Astrocyte (in vitro differentiated cells and primary cell): ENCODE data around the gene CIB4. TPM values are rescaled to one million over a fixed set of nuclear protein-coding genes. Genes with fewer than 3 reads are reported as not detected.

ENCODE experiments used
- DNase-seq: peaks from one replicate; pipeline ENCODE4 v3.0.0-alpha.2; 2010; ENCODE audit warnings: low read depth
- FAIRE-seq: peaks from 2 replicates; lab custom pipeline; 2011; peaks lifted over from hg19 to GRCh38; lab: Jason Lieb, UNC
- H2AFZ ChIP-seq: 2 replicates; pipeline ENCODE4 v1.6.0; 2012; ENCODE audit warnings: low read depth, low read length, inconsistent platforms
- H3K27ac ChIP-seq: 2 replicates; pipeline ENCODE4 v1.5.1; 2011; ENCODE audit warnings: low read depth, low read length, inconsistent platforms
- H3K27me3 ChIP-seq: 2 replicates; pipeline ENCODE4 v1.6.0; 2011; ENCODE audit warnings: low read length, inconsistent platforms; ENCODE audit not compliant: insufficient read depth
- H3K36me3 ChIP-seq: 2 replicates; pipeline ENCODE4 v1.5.1; 2011; ENCODE audit warnings: low read length, inconsistent platforms; ENCODE audit not compliant: insufficient read depth
- H3K4me1 ChIP-seq: 2 replicates; pipeline ENCODE4 v1.5.1; 2011; ENCODE audit warnings: low read length, inconsistent platforms; ENCODE audit not compliant: insufficient read depth
- H3K4me2 ChIP-seq: 2 replicates; pipeline ENCODE4 v1.6.0; 2012; ENCODE audit warnings: low read length, inconsistent platforms
- H3K4me3 ChIP-seq: 2 replicates; pipeline ENCODE4 v1.5.1; 2011; ENCODE audit warnings: low read depth, mild to moderate bottlenecking, low read length, inconsistent platforms; ENCODE audit not compliant: insufficient read depth
- H3K79me2 ChIP-seq: 2 replicates; pipeline ENCODE4 v1.6.0; 2012; ENCODE audit warnings: mild to moderate bottlenecking, low read length, inconsistent platforms; ENCODE audit not compliant: insufficient read depth
- H3K9ac ChIP-seq: 2 replicates; pipeline ENCODE4 v1.6.0; 2012; ENCODE audit warnings: mild to moderate bottlenecking, low read length, inconsistent platforms
- H3K9me3 ChIP-seq: 2 replicates; pipeline ENCODE4 v1.5.1; 2012; ENCODE audit warnings: low read depth, mild to moderate bottlenecking, low read length, inconsistent platforms; ENCODE audit not compliant: insufficient read depth
- H4K20me1 ChIP-seq: 2 replicates; pipeline ENCODE4 v1.6.0; 2012; ENCODE audit warnings: low read length, inconsistent platforms; ENCODE audit not compliant: insufficient read depth
- H3K27ac Mint-ChIP-seq: one replicate; pipeline ENCODE4 v1.8.0; 2021; ENCODE audit warnings: mild to moderate bottlenecking, mixed read lengths; ENCODE audit not compliant: unreplicated experiment
- H3K27me3 Mint-ChIP-seq: one replicate; pipeline ENCODE4 v1.8.0; 2021; ENCODE audit warnings: low read depth, mixed read lengths; ENCODE audit not compliant: unreplicated experiment
- H3K36me3 Mint-ChIP-seq: one replicate; pipeline ENCODE4 v1.8.0; 2021; ENCODE audit warnings: low read depth, mixed read lengths; ENCODE audit not compliant: unreplicated experiment
- H3K4me1 Mint-ChIP-seq: one replicate; pipeline ENCODE4 v1.8.0; 2021; ENCODE audit warnings: low read depth, mixed read lengths; ENCODE audit not compliant: unreplicated experiment
- H3K4me3 Mint-ChIP-seq: one replicate; pipeline ENCODE4 v1.8.0; 2021; ENCODE audit warnings: mild to moderate bottlenecking, moderate library complexity, mixed read lengths; ENCODE audit not compliant: unreplicated experiment
- H3K9me3 Mint-ChIP-seq: one replicate; pipeline ENCODE4 v1.8.0; 2021; ENCODE audit warnings: mild to moderate bottlenecking, mixed read lengths; ENCODE audit not compliant: unreplicated experiment
- CTCF ChIP-seq: IDR thresholded peaks from 2 replicates; pipeline ENCODE4 v1.5.1; 2011; ENCODE audit warnings: low read depth, mild to moderate bottlenecking, inconsistent platforms, low read length, moderate library complexity; ENCODE audit not compliant: insufficient read depth
- EZH2 ChIP-seq: IDR thresholded peaks from 2 replicates; pipeline ENCODE4 v1.6.1; 2012; ENCODE audit warnings: mild to moderate bottlenecking, low read length, inconsistent platforms; ENCODE audit not compliant: insufficient read depth
- total RNA-seq: library from RNA; stranded (reverse); gene quantifications from 2 replicates; pipeline ENCODE4 v1.2.1, GENCODE V29; 2021

CIB4 gene
- total RNA-seq, 1 donor from 2014 or later, result not detected

- H3K36me3 ChIP-seq, result no peaks in the 10 kb centered on the region
- no peaks in the 10 kb centered on the region for H3K27me3 ChIP-seq
- no peak overlapping the region for H3K4me3 ChIP-seq
- no peak overlapping the region for H3K9ac ChIP-seq
- Mint-ChIP-seq H3K36me3 (no peaks in the 10 kb centered on the region), H3K4me3 (no peak overlapping the region), H3K4me1 (peaks cover 15% of the 10 kb centered on the region), H3K9me3 (no peaks in the 10 kb centered on the region), H3K27me3 (peaks cover 25% of the 10 kb centered on the region), H3K27ac (no peak overlapping the region)
- H3K9me3 ChIP-seq, result no peaks in the 10 kb centered on the region
- H3K4me2 ChIP-seq, result no peak overlapping the region
- H2AFZ ChIP-seq, result no peak overlapping the region
- no peaks in the 10 kb centered on the region for H3K79me2 ChIP-seq
- H3K4me1 ChIP-seq, result peaks cover 15% of the 10 kb centered on the region
- H3K27ac ChIP-seq, result no peak overlapping the region
- DNase-seq (no peak), FAIRE-seq (no peak)
- H4K20me1 ChIP-seq, result no peaks in the 10 kb centered on the region
- TF ChIP-seq CTCF (no peak), EZH2 (no peak)
Observed at GRCh38 chr2:26533661-26534060, 107.5 kb downstream of the CIB4 start.

DNA sequence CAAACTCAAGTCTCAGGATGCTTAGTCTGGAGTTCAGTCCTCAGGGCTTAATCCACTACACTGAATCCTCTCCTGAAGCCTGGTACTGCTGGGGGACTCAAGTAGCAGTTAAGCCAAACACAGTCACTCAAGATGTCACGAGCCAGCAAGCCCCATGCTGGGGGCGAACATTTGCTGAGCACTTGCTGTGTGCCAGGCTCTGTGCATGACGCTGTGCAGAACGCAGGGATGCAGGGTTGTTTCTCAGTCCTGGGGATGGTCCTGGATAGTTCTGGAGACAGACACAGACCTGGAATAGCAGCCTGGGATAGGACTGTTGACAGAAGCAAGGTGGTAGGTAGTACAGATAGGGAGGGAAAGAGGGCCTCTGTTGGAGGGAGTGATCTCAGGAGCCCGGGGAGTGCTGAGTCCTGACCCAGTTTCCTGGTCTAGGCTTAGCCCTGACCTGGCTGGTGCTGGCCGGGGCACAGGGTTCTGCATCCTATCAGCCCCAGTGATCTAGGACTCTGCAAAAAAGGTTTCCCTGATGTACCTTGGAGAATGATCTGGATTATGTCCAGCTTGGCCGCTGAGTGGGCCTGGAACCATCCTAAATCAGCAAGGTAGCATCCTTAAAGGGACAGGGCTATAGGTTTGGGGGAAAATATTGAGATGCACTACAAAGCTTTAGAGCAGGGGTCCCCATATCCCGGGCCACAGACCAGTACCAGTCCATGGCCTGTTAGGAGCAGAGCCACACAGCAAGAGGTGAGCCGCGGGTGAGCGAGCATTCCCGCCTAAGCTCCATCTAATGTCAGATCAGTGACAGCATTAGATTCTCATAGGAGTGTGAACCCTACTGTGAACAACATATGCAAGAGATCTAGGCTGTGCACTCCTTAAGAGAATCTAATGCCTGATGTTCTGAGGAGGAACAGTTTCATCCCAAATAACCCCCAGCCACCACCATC lies 108.6 kb downstream of the CIB4 start:
- peaks cover 25% of the 10 kb centered on the region for H3K27me3 Mint-ChIP-seq
- H3K9me3 Mint-ChIP-seq, result no peaks in the 10 kb centered on the region
- H3K9ac ChIP-seq, result no peak overlapping the region
- H3K27me3 ChIP-seq, result no peaks in the 10 kb centered on the region
- H3K27ac Mint-ChIP-seq, result no peak overlapping the region
- H2AFZ ChIP-seq, result no peak overlapping the region
- no peak overlapping the region for H3K4me2 ChIP-seq
- H4K20me1 ChIP-seq, result no peaks in the 10 kb centered on the region
- H3K79me2 ChIP-seq, result no peaks in the 10 kb centered on the region
- DNase-seq, result no peak
- H3K4me1 ChIP-seq, result peaks cover 15% of the 10 kb centered on the region
- no peaks in the 10 kb centered on the region for H3K36me3 ChIP-seq
- H3K4me3 Mint-ChIP-seq, result peak overlapping the region; percentile 69
- no peaks in the 10 kb centered on the region for H3K9me3 ChIP-seq
- TF ChIP-seq CTCF (no peak), EZH2 (no peak)
- no peak overlapping the region for H3K4me3 ChIP-seq
- no peak for FAIRE-seq
- no peaks in the 10 kb centered on the region for H3K36me3 Mint-ChIP-seq
- H3K27ac ChIP-seq, result no peak overlapping the region
- peaks cover 15% of the 10 kb centered on the region for H3K4me1 Mint-ChIP-seq

Other genes with a start within 250 kb of the CIB4 start
- gene DRC1, start 239.4 kb downstream of the CIB4 start, total RNA-seq, result 0.27 and 0.41 TPM in 2 replicates
- gene OTOF, start 163.2 kb downstream of the CIB4 start, total RNA-seq, result not detected in 2 replicates
- 1.9 and 2.3 TPM in 2 replicates for gene KCNK3, start 51.4 kb upstream of the CIB4 start, total RNA-seq
- 41.9 and 42.5 TPM in 2 replicates for gene SLC35F6, start 122.9 kb upstream of the CIB4 start, total RNA-seq
- 0.75 and 2.7 TPM in 2 replicates for gene CENPA, start 144.7 kb upstream of the CIB4 start, total RNA-seq
- 1.2 and 2.9 TPM in 2 replicates for gene DPYSL5, start 206.8 kb upstream of the CIB4 start, total RNA-seq